Stimulated activated CD8-positive, alpha-beta memory T cell treated with anti-CD3 and anti-CD28 coated beads, Interleukin-15, amount 100 ng/mL, for 4 hours (primary cell): ENCODE data around the gene PLAAT1.

ENCODE experiments used
- DNase-seq, 2 donors: peaks; one replicate each; pipeline ENCODE4 v3.0.0-alpha.2; 2020; ENCODE audit warnings: low read depth in 2 of 2

Gene PLAAT1

GRCh38 chr3:193240850-193241706 lies at the start of gene PLAAT1:
PLAAT1 (plus strand) TSS chr3:193241222; CDS start chr3:193255651, 14,429 bp downstream.
- DNase-seq = no peak

- no peak for DNase-seq
These were observed 46.7 kb upstream of the PLAAT1 start for GRCh38 chr3:193194371-193194770.

- no peak for DNase-seq
These were observed 44.3 kb upstream of the PLAAT1 start for GRCh38 chr3:193196746-193197145.

GRCh38 chr3:193207290-193208273 lies 33.4 kb upstream of the PLAAT1 start:
- no peak for DNase-seq

- no peak for DNase-seq
These were observed 30.4 kb upstream of the PLAAT1 start for GRCh38 chr3:193210618-193211017.

- DNase-seq = no peak
These were observed 29.8 kb upstream of the PLAAT1 start for GRCh38 chr3:193211173-193211572.

- no peak for DNase-seq
These were observed 29.0 kb upstream of the PLAAT1 start for GRCh38 chr3:193211984-193212383.

- no peak for DNase-seq
These were observed 28.2 kb upstream of the PLAAT1 start for GRCh38 chr3:193212844-193213243.

GRCh38 chr3:193214445-193214844 lies 26.6 kb upstream of the PLAAT1 start:
- no peak for DNase-seq

- no peak for DNase-seq
These were observed 15.5 kb upstream of the PLAAT1 start for GRCh38 chr3:193225302-193226125.

- no peak for DNase-seq
These were observed 12.8 kb upstream of the PLAAT1 start for GRCh38 chr3:193228206-193228605.

- DNase-seq = no peak
These were observed 11.1 kb upstream of the PLAAT1 start for GRCh38 chr3:193229851-193230420.

GRCh38 chr3:193230610-193231009 lies 10.4 kb upstream of the PLAAT1 start:
- no peak for DNase-seq

- DNase-seq = no peak
These were observed 9.8 kb upstream of the PLAAT1 start for GRCh38 chr3:193231201-193231600.

GRCh38 chr3:193236599-193236998 lies 4.4 kb upstream of the PLAAT1 start:
- DNase-seq = no peak

- no peak for DNase-seq
These were observed 4.0 kb upstream of the PLAAT1 start for GRCh38 chr3:193237030-193237429.

- no peak for DNase-seq
These were observed 579 bp upstream of the PLAAT1 start for GRCh38 chr3:193240436-193240849.

GRCh38 chr3:193241716-193242115 lies 694 bp downstream of the PLAAT1 start:
- DNase-seq = no peak

- no peak for DNase-seq
These were observed 2.5 kb downstream of the PLAAT1 start for GRCh38 chr3:193243571-193243970.

GRCh38 chr3:193248848-193249468 lies 7.9 kb downstream of the PLAAT1 start:
- DNase-seq = no peak

GRCh38 chr3:193250492-193250891 lies 9.5 kb downstream of the PLAAT1 start:
- DNase-seq = no peak
